Tibial nerve (tissue), 4 donors: Measurements from ENCODE around the gene IL15. TPM values are rescaled to one million over a fixed set of nuclear protein-coding genes. Genes with fewer than 3 reads are reported as not detected.
A peak's percentile ranks its signal among the peaks of the same experiment; 100 is the strongest.

Experiments used
- DNase-seq, 2 donors: peaks; one replicate each; pipeline ENCODE4 v3.0.0-alpha.2; 2019; ENCODE audit warnings: low spot score in 2 of 2
- H3K27ac ChIP-seq, 4 donors: fragments of 200-600 bp; sonication (generic) in 3 of 4; one replicate each; pipeline ENCODE4 v1.5.1; 2017 to 2019; ENCODE audit warnings: mild to moderate bottlenecking in 1 of 4
- H3K27me3 ChIP-seq, 2 donors: fragments of 200-600 bp; sonication (generic) in 1 of 2; one replicate each; pipeline versions ENCODE4 v1.5.1 to v1.6.0; 2017 to 2019
- H3K36me3 ChIP-seq, 3 donors: fragments of 200-600 bp; sonication (generic); one replicate each; pipeline ENCODE4 v1.5.1; 2018 to 2019
- H3K4me1 ChIP-seq, 4 donors: fragments of 200-600 bp; sonication (generic) in 3 of 4; one replicate each; pipeline ENCODE4 v1.5.1; 2017 to 2019
- H3K4me3 ChIP-seq, 4 donors: fragments of 200-600 bp; sonication (generic) in 3 of 4; one replicate each; pipeline ENCODE4 v1.5.1; 2017 to 2019; ENCODE audit warnings: mild to moderate bottlenecking in 1 of 4, moderate library complexity in 1 of 4
- H3K9me3 ChIP-seq, 4 donors: fragments of 200-600 bp; sonication (generic) in 3 of 4; one replicate each; pipeline ENCODE4 v1.5.1; 2017 to 2019
- EP300 ChIP-seq, 2 donors: sonication (generic); formaldehyde crosslinking; IDR thresholded peaks; one replicate each; pipeline ENCODE4 v1.6.1; 2017; ENCODE audit warnings: antibody characterized with exemption in 2 of 2, mild to moderate bottlenecking in 1 of 2
- POLR2A ChIP-seq, 2 donors: fragments of 450-650 bp; IDR thresholded peaks; one replicate each; pipeline ENCODE4 v1.6.1; 2017; ENCODE audit warnings: antibody characterized with exemption in 2 of 2, mild to moderate bottlenecking in 2 of 2, moderate library complexity in 2 of 2
- WGBS, 2 donors: methylation state at CpG; one replicate each; pipeline ENCODE4 v1.1.5; 2018; 5-methylcytosine and 5-hydroxymethylcytosine counted together
- total RNA-seq, 4 donors: library from RNA; depleted of rRNA; stranded (reverse); fragments of >200 nt; gene quantifications; one replicate each; pipeline ENCODE4 v1.1.0, GENCODE V29; 2016
- TF ChIP-seq, protein P1 (sequence below), 5 experiments: fragments of 200-600 bp in 3 of 5; fragments of 450-650 bp in 2 of 5; sonication (generic) in 3 of 5; IDR thresholded peaks; one replicate each; pipeline ENCODE4 v1.5.1; 2016 to 2019; ENCODE audit warnings: antibody characterized with exemption in 5 of 5, mild to moderate bottlenecking in 3 of 5, moderate library complexity in 2 of 5

IL15 gene
- total RNA-seq, 4 donors from 2014 or later: 2.4 to 8.1 (median 6.4) TPM

DNA sequence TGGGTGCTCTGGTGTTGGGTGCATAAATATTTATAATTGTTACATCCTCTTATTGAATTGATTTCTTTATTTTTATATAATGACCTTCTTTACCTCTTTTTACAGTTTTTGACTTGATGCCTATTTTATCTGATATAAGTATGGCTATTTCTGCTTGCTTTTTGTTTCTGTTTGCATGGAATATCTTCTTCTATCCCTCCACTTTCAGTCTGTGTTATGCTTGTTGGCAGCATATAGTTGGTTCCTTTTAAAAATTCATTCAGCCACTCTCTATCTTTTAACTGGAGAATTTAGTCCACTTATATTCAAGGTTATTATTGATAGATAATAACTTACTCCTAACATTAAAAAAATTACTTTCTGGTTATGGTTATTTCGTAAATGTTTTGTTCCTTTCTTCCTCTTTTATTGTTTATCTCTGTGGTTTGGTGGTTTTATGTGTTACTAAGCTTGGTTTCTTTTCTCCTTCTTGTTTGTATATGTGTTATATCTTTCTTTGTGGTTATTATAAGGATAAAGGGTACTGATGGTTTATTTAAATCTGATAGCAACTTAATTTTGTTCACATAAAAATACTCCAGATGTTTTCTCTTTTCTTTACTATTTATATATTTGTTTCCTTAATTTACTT is 69.5 kb downstream of the IL15 start:
- Histone ChIP-seq H3K27ac (no peak overlapping the region), H3K36me3 (no peaks in the 10 kb centered on the region), H3K27me3 (no peaks in the 10 kb centered on the region), H3K4me1 (no peaks in the 10 kb centered on the region), H3K9me3 (peaks cover 0 to 30% (median 4%) of the 10 kb centered on the region in 4 donors), H3K4me3 (no peak overlapping the region)
- WGBS, 2 donors: 75 to 87% methylated on average over 1 of the region's 1 CpG
- TF ChIP-seq, protein P1, sequence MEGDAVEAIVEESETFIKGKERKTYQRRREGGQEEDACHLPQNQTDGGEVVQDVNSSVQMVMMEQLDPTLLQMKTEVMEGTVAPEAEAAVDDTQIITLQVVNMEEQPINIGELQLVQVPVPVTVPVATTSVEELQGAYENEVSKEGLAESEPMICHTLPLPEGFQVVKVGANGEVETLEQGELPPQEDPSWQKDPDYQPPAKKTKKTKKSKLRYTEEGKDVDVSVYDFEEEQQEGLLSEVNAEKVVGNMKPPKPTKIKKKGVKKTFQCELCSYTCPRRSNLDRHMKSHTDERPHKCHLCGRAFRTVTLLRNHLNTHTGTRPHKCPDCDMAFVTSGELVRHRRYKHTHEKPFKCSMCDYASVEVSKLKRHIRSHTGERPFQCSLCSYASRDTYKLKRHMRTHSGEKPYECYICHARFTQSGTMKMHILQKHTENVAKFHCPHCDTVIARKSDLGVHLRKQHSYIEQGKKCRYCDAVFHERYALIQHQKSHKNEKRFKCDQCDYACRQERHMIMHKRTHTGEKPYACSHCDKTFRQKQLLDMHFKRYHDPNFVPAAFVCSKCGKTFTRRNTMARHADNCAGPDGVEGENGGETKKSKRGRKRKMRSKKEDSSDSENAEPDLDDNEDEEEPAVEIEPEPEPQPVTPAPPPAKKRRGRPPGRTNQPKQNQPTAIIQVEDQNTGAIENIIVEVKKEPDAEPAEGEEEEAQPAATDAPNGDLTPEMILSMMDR (IDR thresholded peaks at IDR 0.05): no peak
- TF ChIP-seq POLR2A (IDR thresholded peaks at IDR 0.05) (no peak), EP300 (IDR thresholded peaks at IDR 0.05) (no peak)
- no peak for DNase-seq

DNA sequence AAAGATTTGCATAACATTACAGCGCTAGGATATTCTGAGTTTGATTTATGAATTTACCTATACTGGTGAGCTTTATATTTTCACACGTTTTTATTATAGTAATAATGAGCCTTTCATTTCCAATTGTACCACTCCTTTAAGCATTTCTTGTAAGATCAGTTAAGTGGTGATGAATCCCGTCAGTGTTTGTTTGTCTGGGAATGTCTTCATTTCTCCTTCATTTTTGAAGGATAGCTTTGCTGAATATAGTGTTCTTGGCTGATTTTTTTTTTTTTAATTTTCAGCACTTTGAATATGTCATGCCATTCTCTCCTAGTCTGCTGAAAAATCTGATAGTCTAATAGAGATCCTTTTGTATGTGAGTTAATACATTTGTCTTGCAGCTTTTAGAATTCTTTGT is 70.1 kb downstream of the IL15 start:
- Histone ChIP-seq H3K9me3 (peaks cover 0 to 30% (median 4%) of the 10 kb centered on the region in 4 donors), H3K4me1 (no peaks in the 10 kb centered on the region), H3K4me3 (no peak overlapping the region), H3K27ac (no peak overlapping the region), H3K36me3 (no peaks in the 10 kb centered on the region), H3K27me3 (no peaks in the 10 kb centered on the region)
- WGBS, 2 donors: 86 to 88% methylated on average over 3 of the region's 3 CpGs
- DNase-seq: no peak
- TF ChIP-seq EP300 (IDR thresholded peaks at IDR 0.05) (no peak), POLR2A (IDR thresholded peaks at IDR 0.05) (no peak)
- TF ChIP-seq, protein P1 (IDR thresholded peaks at IDR 0.05): no peak

DNA sequence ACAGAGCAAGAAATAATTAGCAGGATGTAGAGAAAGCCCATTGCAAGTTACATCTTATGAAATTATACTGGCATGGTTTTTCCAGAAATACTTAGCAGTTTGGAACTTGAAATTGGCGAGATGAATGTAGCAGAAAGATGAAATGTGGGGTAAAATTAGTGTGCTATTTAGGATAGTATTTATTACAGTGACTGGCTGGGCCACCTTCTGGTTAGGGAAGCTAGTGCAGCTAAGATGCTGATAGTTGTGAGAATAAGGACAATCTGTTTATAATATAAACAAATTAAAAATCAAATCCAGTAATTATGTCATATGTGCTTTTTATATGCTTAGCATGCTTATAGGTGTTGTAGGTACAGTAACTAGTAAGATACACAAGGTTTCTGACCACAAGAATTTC is 74.8 kb downstream of the IL15 start:
- Histone ChIP-seq H3K36me3 (no peaks in the 10 kb centered on the region), H3K4me1 (no peaks in the 10 kb centered on the region), H3K4me3 (no peak overlapping the region), H3K9me3 (peaks cover 0 to 20% (median 4%) of the 10 kb centered on the region in 4 donors), H3K27me3 (no peaks in the 10 kb centered on the region), H3K27ac (no peak overlapping the region)
- 41 to 46% methylated on average over 1 of the region's 1 CpG for WGBS, 2 donors
- TF ChIP-seq POLR2A (IDR thresholded peaks at IDR 0.05): no peak
- TF ChIP-seq, protein P1 (IDR thresholded peaks at IDR 0.05): peak; percentile 35 to 48 (median 44)
- DNase-seq: peak in 1 of 2 donors; percentile 31

DNA sequence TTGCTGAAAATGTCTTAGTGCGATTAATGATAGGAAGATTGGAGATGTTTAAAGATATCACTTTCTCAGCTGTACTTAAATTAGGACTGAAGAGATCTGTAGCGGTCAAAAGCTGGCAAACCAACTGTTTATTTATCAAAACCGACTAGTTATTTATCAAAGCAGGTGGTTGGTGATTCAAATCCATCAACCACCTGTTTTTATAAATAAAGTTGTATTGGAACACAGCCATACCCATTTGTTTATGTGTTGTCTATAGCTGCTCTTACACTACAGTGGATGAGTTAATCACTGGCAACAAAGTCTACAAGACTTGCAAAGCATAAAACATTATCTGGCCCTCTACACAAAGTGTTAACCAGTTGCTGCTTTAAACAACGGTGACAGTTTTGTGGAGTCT is 76.8 kb downstream of the IL15 start:
- no peak overlapping the region for H3K27ac ChIP-seq
- DNase-seq: no peak
- TF ChIP-seq EP300 (IDR thresholded peaks at IDR 0.05) (no peak), POLR2A (IDR thresholded peaks at IDR 0.05) (no peak)
- TF ChIP-seq, protein P1 (IDR thresholded peaks at IDR 0.05): no peak
- no peaks in the 10 kb centered on the region for H3K27me3 ChIP-seq
- no peak overlapping the region for H3K4me3 ChIP-seq
- H3K36me3 ChIP-seq: no peaks in the 10 kb centered on the region
- H3K4me1 ChIP-seq: no peaks in the 10 kb centered on the region
- peaks cover 0 to 10% (median 0%) of the 10 kb centered on the region in 4 donors for H3K9me3 ChIP-seq
- 84 to 88% methylated on average over 4 of the region's 4 CpGs for WGBS, 2 donors

DNA sequence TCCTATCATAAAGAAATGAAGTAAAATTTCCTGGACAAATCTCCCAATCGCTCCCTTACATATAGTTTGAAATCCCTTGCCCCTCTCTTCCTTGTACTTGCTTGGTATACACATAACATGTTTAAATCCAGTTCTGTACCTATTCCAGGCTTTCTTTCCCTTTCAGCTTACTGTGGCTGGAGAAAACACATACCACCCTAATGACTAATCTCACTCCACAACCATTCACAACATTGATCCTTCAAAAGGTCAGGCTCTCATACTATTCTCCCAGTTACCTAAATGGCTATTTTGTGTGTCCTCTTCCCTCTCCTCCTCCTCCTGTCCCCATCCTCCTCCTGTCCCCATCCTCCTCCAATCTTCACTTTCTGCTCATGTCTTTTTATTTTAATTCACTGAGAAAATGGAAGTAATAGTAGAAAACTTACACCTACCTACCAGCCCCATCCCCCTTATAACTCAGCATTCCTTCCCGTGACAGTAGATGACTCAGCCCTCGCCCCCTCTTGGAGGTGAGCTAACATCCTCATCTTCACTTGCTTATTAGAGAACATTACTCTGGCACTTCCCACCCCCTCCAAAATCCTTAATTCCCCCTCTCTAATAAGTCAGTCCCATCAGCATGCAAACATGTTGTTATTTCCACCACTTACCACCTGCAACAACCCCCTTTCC is 77.5 kb downstream of the IL15 start:
- Histone ChIP-seq H3K4me1 (no peaks in the 10 kb centered on the region), H3K4me3 (no peak overlapping the region), H3K27ac (no peak overlapping the region), H3K27me3 (no peaks in the 10 kb centered on the region), H3K36me3 (no peaks in the 10 kb centered on the region), H3K9me3 (peaks cover 0 to 10% (median 0%) of the 10 kb centered on the region in 4 donors)
- DNase-seq: no peak
- TF ChIP-seq POLR2A (IDR thresholded peaks at IDR 0.05) (no peak), EP300 (IDR thresholded peaks at IDR 0.05) (no peak)
- TF ChIP-seq, protein P1 (IDR thresholded peaks at IDR 0.05): no peak
- 83 to 91% methylated on average over 3 of the region's 3 CpGs for WGBS, 2 donors
